Measurements from ENCODE around the gene FAM3D.

GRCh38 chr3:58646503-58646902, 20.1 kb downstream of the FAM3D start:
- TF ChIP-seq GLI2 (tag by site-specific recombination; IDR thresholded peaks at IDR 0.05; ENCODE audit: borderline replicate concordance, low read depth) (no peak), HOXD13 (CRISPR knock-in tag; IDR thresholded peaks at IDR 0.05; ENCODE audit: borderline replicate concordance) (no peak)
